HG03280 (cell line): ENCODE measurements around the gene ACSF3.
"Not testable (repeated sequence)": the region's sequence is repeated elsewhere in the genome, so short reads cannot be mapped to it uniquely, and the experiment has no call there.

Experiments used
- ATAC-seq: cut with Tn5 transposase; IDR thresholded peaks from one replicate; pipeline ENCODE4 v1.9.1; 2021; ENCODE audit warnings: mild to moderate bottlenecking, moderate library complexity; ENCODE audit not compliant: unreplicated experiment

Gene ACSF3

DNA sequence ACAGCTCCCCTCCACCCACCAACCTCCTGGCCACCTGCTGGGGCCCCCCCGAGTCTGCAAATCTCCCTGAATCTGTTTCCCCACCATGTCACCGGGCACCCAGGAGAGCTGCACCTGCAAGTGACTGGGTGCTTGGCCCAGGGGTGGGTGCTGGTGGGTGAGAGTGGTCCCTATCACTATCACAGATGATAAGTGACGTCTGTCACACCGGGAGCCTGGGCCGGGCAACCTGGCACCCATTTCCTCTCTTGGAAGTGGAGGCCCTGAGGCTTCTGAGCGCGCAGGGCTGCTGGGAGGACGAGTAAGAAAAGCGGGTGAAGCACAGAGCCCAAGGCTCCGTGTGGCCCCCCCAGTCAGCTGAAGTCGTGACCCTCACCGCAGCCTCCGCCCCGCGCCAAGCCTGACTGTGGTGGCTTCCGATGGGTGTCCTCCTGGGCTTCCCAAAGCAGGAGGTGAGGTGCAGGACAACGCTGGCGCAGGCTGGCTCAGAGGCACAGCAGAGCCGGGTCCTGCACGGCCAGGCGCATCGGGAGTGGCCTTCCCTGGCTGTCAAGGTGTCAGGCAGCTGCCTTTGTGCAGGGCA is 21.0 kb upstream of the ACSF3 start:
- no peak for ATAC-seq

- ATAC-seq, result no peak
These were observed 20.1 kb upstream of the ACSF3 start for GRCh38 chr16:89073346-89074071.

DNA sequence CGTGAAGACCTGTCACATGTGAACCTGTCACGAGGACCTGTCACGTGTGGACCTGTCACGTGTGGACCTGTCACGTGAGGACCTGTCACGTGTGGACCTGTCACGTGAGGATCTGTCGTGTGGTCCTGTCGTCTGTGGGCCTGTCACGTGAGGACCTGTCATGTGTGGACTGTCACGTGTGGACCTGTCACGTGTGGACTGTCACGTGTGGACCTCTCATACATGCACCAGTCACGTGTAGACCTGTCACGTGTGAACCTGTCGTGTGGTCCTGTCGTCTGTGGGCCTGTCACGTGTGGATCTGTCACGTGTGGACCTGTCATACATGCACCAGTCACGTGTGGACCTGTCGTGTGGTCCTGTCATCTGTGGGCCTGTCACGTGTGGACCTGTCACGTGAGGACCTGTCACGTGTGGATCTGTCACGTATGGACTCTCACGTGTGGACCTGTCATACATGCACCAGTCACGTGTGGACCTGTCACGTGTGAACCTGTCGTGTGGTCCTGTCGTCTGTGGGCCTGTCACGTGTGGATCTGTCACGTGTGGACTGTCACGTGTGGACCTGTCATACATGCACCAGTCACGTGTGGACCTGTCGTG is 19.5 kb upstream of the ACSF3 start:
- ATAC-seq, result not testable (repeated sequence)

DNA sequence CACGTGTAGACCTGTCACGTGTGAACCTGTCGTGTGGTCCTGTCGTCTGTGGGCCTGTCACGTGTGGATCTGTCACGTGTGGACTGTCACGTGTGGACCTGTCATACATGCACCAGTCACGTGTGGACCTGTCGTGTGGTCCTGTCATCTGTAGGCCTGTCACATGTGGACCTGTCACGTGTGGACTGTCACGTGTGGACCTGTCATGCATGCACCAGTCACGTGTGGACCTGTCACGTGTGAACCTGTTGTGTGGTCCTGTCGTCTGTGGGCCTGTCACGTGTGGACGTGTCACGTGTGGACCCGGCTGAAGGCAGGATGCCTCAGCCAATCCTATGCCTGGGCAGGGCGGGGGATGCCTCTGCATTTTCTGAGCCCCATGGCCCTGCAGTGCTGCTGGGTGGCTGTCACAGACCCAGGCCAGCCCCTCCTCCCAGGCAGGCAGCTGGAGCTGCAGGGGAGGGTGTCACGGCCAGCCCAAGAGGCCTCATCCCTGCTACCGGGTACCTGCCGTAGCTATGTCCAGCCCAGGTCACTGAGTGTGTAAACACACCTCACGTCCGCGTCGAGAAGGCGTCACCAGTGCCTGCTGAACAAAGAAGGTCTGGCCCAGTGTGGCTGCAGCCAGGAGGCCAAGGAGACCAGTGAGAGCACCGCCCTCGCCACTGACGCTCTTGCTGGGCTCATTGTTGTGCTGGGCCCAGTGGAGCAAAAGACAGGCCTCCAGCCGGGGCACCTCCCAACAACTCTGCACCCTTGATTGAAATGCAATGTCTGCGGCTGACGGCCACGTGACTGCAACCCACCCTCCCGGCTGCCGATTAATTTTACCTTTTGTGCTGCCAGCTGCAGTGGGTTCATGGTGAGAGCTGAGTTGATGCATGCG is 18.6 kb upstream of the ACSF3 start:
- no peak for ATAC-seq

- ATAC-seq, result no peak
These were observed 17.5 kb upstream of the ACSF3 start for GRCh38 chr16:89076159-89076558.

GRCh38 chr16:89077076-89077475 is 16.6 kb upstream of the ACSF3 start:
- ATAC-seq, result no peak

DNA sequence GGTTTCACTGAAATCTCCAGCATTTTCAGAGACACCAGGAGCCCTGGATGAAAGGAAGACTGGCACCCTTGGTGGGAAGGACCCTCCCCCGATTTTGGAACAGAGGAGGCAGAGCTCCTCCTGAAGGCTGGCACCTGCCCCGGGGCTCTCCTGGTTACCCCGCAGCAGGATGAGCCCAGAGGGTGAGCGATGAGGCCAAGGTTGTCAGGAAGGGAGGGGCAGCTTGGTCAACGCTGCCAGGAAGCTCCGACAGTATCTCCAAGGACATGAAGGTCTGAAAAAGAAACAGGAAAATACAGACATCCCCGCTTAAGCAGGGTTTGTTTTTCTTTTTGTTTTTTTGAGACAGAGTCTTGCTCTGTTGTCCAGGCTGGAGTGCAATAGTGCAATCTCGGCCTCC is 15.5 kb upstream of the ACSF3 start:
- ATAC-seq, result no peak

GRCh38 chr16:89079434-89079980 is 14.1 kb upstream of the ACSF3 start:
- no peak for ATAC-seq

- no peak for ATAC-seq
These were observed 13.3 kb upstream of the ACSF3 start for GRCh38 chr16:89080196-89080853.

DNA sequence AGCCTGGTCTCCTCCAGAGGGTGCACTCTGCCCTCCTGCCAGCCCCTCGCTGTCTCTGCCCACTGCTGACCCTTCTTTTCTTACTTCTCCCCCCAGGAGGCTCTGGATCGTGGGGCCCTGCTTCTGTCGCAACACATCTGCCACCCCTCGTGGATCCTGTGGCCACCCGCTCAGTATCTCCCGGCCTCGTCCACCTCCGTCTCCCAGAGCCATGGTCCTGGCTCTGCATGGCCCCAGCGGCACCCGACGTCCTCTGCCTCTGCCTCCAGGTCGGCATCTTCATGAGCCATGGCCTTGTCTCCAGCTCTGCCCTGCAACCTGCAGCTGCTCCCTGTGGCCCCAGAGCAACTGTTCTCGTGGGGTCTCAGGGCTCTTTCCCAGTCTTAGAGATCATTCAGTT is 12.1 kb upstream of the ACSF3 start:
- no peak for ATAC-seq

GRCh38 chr16:89084411-89084810 is 9.2 kb upstream of the ACSF3 start:
- ATAC-seq, result no peak

GRCh38 chr16:89084814-89085612 is 8.6 kb upstream of the ACSF3 start:
- ATAC-seq, result no peak

- ATAC-seq, result no peak
These were observed 7.9 kb upstream of the ACSF3 start for GRCh38 chr16:89085755-89086154.

GRCh38 chr16:89087922-89088497 is 5.6 kb upstream of the ACSF3 start:
- no peak for ATAC-seq

GRCh38 chr16:89089120-89089519 is 4.5 kb upstream of the ACSF3 start:
- no peak for ATAC-seq

- no peak for ATAC-seq
These were observed 3.4 kb upstream of the ACSF3 start for GRCh38 chr16:89090182-89090630.

- no peak for ATAC-seq
These were observed 2.8 kb upstream of the ACSF3 start for GRCh38 chr16:89090669-89091426.

DNA sequence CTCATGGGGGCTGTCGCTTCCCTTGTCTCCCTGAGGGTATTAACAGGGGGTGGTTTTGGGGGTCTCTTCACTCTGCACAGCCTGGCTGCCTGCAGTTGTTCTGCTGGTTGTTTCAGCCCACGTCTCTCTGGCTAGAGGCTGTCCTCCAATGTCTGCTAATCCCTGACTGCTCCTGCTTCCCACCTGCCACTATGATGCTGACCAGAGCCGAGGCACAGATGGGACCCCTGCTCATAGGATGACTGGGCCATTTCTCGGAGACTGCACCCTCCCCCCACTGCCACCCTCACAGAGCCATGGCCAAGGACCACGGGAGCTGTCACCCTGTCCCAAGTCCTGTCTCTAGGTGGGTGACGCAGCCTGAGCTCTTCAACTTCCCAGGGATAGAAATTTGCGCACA is 1.6 kb upstream of the ACSF3 start:
- no peak for ATAC-seq

DNA sequence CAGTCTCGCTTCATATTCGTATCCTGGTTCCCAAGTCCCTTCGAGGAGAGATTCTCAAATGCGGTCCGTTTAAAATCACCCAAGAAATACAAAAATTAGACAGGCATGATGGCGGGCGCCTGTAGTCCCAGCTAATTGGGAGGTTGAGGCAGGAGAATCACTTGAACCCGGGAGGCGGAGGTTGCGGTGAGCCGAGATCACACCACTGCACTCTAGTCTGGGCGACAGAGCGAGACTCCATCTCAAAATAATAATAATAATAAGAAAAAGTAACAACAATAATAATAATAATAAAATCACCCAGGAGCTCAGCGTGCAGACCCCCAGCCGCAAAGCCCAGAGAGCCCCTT is 425 bp upstream of the ACSF3 start:
- ATAC-seq, result not testable (repeated sequence)
